ENCODE data around the gene FBXO42.
A peak's percentile ranks its signal among the peaks of the same experiment; 100 is the strongest.

The FBXO42 gene

DNA sequence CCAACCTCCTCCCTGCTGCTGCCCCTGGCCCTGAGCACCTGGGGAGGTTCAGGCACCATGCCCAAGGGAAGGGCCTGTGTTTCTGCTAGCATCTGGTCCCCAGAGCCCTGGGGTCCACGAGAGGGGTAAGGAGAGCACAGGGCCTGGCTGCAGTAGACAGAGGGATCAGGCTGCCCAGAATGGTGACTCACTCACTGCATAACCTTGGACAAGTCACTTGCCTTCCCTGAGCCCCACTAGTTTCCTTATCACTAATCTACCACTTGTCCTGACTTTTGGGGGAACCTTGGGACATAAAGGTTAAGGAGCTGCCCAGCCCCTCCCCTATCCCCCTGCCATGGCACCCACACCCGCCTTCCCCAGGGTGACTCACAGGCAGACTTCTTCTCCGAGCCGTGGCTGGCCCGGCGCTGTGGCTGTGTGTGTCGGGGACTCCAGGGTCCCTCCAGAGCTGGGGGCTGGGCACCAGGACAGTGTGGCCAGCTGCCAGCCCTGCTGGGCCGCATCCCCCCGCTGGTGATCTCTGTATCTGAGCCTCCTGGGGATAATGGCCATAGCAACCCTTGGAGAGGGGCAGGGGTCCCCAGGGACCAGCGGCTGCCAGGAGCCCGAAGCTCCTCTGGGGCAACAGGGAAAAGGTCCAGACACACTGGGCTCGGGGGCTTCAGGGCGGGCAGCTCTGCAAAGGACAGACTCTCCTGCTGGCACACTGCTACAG, 143.9 kb downstream of the FBXO42 start:
- no peak for DNase-seq (ENCODE audit: extremely low read depth, low read depth)
- TF ChIP-seq, protein P1, sequence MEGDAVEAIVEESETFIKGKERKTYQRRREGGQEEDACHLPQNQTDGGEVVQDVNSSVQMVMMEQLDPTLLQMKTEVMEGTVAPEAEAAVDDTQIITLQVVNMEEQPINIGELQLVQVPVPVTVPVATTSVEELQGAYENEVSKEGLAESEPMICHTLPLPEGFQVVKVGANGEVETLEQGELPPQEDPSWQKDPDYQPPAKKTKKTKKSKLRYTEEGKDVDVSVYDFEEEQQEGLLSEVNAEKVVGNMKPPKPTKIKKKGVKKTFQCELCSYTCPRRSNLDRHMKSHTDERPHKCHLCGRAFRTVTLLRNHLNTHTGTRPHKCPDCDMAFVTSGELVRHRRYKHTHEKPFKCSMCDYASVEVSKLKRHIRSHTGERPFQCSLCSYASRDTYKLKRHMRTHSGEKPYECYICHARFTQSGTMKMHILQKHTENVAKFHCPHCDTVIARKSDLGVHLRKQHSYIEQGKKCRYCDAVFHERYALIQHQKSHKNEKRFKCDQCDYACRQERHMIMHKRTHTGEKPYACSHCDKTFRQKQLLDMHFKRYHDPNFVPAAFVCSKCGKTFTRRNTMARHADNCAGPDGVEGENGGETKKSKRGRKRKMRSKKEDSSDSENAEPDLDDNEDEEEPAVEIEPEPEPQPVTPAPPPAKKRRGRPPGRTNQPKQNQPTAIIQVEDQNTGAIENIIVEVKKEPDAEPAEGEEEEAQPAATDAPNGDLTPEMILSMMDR (IDR thresholded peaks at IDR 0.05; ENCODE audit: low read depth, low read length) = no peak

GRCh38 chr1:16207318-16208269, 144.7 kb downstream of the FBXO42 start:
- DNase-seq (ENCODE audit: extremely low read depth, low read depth) = no peak
- TF ChIP-seq, protein P1 (IDR thresholded peaks at IDR 0.05; ENCODE audit: low read depth, low read length) = no peak

DNA sequence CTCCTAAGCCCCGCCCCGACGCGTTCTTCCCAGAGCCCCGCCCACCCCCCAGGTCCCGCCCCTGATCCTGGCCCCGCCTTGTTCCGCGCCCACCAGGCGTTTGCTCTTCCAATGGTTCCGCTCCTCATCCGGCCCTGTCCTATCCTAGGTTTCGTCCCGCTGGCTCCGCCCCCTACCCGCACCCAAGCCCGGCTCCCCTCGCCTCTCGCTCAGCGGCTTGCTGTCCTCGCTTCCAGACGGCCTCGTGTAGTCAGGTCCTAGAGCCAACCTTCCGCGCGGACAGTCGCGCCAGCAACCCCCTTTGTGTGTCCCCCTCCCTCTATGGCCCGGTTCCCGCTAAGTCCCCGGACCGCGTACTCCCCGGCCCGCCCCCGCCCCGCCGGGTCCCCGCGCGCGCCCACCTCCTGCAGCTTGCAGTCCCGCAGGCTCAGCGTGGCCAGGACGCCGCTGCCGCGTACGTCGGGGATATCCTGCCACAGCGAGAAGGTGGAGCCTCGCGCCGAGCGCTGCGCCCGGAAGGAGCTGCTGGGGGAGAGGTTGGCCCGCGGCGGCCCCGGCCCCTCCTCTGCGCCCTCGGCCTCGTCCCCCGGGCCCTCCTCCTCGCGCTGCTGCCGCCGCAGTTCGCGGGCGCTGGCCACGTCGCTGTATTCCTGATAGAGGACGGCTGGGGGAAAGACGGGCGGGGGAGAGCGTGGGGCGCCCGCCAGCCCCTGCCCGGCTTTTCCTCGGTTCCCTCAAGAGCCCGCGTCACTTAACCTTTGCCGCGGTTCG, 145.5 kb downstream of the FBXO42 start:
- TF ChIP-seq, protein P1 (IDR thresholded peaks at IDR 0.05; ENCODE audit: low read depth, low read length) = no peak
- peak; percentile 97 for DNase-seq (ENCODE audit: extremely low read depth, low read depth)

- DNase-seq (ENCODE audit: extremely low read depth, low read depth) = no peak
- TF ChIP-seq, protein P1 (IDR thresholded peaks at IDR 0.05; ENCODE audit: low read depth, low read length) = no peak
Observed at GRCh38 chr1:16205891-16206546, 146.3 kb downstream of the FBXO42 start.

- TF ChIP-seq, protein P1 (IDR thresholded peaks at IDR 0.05; ENCODE audit: low read depth, low read length) = no peak
- DNase-seq (ENCODE audit: extremely low read depth, low read depth) = no peak
Observed at GRCh38 chr1:16205334-16205671, 147.0 kb downstream of the FBXO42 start.

DNA sequence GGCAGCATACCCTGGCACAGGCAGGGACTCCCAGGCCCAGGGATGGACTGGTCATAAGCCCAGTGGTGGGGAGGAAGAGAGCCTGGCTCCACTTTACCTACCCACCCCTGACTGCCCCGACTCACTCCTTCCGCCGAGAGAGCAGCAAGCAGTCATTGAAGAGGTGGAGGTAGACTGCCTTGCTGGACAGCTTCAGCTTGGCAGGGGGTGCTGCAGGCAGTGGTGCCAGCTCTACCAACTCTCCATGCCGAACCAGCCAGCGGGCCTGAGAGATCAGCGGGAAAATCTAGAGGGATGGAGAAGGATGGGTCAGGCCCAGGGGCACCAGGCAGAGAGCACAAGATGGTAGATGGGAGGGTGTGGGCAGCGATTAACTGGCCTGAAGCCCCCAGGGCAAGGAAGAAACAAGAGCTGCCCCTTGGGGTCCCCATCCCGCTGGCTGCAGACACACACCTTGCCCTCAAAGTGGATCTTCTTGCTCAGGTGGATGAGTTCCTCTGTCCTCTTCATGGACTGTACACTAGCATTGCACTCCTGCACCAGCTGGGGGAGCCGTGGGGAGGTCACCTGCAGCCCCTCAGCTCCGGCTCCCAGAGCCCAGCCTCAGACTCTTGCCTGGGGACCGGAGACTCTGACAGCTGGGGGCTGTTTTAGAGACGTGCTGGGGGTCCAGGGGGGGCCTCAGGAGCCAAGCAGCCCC, 147.5 kb downstream of the FBXO42 start:
- TF ChIP-seq, protein P1 (IDR thresholded peaks at IDR 0.05; ENCODE audit: low read depth, low read length) = peak; percentile 23
- no peak for DNase-seq (ENCODE audit: extremely low read depth, low read depth)
